ENCODE results near the gene CCDC57.

Gene CCDC57

DNA sequence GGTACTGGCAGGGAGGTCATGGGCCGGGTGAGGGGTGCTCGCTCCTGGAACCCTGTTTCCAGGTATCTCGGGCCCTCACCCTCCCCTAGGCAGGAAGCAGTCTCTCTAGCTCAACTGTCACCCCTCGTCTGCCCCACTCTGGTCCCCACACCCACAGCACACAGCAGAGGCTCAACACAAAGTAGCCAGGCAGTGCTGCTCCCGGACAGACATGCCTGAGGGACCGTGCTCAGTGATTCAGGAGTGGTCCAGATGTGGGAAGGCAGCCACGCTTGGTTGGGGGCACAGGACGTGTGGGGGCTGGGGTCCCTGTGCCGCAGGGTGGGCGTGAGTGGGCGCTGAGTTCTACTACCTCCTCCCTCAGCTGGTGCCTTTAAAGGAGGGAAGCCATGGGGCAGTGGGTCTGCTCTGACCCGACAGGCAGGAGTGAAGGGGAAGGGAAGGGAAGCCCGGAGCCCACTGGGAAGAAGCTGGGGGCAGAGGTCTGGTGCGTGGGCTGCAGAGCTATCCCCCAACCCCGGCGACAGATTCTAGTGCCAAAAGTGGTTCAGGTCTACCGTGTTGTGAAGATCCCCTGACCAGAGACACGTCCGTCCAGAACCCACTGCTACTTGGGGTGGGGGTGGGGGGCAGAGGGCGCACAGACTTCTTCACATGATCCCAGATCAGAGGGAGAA lies 28.0 kb upstream of the CCDC57 start:
- TF ChIP-seq, protein P1, sequence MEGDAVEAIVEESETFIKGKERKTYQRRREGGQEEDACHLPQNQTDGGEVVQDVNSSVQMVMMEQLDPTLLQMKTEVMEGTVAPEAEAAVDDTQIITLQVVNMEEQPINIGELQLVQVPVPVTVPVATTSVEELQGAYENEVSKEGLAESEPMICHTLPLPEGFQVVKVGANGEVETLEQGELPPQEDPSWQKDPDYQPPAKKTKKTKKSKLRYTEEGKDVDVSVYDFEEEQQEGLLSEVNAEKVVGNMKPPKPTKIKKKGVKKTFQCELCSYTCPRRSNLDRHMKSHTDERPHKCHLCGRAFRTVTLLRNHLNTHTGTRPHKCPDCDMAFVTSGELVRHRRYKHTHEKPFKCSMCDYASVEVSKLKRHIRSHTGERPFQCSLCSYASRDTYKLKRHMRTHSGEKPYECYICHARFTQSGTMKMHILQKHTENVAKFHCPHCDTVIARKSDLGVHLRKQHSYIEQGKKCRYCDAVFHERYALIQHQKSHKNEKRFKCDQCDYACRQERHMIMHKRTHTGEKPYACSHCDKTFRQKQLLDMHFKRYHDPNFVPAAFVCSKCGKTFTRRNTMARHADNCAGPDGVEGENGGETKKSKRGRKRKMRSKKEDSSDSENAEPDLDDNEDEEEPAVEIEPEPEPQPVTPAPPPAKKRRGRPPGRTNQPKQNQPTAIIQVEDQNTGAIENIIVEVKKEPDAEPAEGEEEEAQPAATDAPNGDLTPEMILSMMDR (IDR thresholded peaks at IDR 0.05; ENCODE audit: low read depth, low read length): no peak
- DNase-seq (ENCODE audit: extremely low read depth, low read depth): no peak

DNA sequence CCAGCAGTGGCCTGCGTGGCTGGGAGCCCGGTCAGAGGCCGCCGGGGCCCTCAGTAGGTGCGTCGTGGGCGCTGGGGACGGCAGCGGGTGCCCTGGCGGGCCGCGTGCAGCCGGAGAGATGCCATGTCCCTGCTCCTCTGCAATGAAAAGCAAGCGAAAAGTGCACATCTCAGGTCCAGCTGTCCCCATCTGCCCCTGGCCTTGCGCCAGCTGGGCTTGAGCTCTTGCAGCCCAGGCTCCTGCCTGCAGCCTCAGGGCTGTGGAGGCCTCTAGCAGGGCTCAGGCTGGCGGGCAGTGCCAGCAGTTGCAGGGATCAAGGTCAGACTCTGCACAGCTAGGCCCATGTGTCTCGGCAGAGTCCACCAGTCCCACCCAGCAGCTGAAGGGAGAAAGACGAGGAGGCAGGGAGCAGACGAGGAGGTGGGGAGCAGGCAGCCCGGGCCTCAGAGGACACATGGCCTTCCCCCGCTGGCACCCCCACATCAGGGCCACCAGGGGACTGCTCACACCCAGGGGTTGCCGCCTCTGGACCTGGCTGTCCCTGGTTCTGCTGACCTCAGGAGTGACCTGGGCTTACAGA lies 27.4 kb upstream of the CCDC57 start:
- no peak for DNase-seq (ENCODE audit: extremely low read depth, low read depth)
- TF ChIP-seq, protein P1 (IDR thresholded peaks at IDR 0.05; ENCODE audit: low read depth, low read length): no peak

DNA sequence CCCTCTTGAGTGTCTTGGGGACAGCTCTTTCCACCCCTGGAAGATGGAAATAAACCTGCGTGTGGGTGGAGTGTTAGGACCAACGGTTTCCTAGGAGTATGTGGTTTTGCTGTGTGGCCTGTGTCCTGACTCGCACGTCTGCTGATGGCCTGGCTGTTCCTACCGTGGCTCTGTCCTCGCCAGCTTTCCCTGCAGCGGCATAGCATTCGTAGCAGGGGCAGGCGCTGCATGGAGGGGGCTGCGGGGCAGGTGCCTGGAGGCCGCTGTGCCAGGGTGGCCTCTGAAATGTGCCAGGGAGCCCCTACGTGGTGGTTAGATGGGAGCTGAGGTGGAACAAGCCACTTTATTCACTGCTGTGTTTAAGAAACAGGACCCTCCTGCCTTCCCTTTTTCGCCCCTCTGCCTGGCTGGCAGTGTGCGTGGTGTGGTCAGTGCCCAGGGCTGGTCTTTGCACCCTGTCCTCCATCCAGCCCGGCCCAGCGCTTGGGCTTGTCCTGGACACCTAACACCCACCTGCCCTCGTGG lies 26.8 kb upstream of the CCDC57 start:
- TF ChIP-seq, protein P1 (IDR thresholded peaks at IDR 0.05; ENCODE audit: low read depth, low read length): no peak
- DNase-seq (ENCODE audit: extremely low read depth, low read depth): no peak

DNA sequence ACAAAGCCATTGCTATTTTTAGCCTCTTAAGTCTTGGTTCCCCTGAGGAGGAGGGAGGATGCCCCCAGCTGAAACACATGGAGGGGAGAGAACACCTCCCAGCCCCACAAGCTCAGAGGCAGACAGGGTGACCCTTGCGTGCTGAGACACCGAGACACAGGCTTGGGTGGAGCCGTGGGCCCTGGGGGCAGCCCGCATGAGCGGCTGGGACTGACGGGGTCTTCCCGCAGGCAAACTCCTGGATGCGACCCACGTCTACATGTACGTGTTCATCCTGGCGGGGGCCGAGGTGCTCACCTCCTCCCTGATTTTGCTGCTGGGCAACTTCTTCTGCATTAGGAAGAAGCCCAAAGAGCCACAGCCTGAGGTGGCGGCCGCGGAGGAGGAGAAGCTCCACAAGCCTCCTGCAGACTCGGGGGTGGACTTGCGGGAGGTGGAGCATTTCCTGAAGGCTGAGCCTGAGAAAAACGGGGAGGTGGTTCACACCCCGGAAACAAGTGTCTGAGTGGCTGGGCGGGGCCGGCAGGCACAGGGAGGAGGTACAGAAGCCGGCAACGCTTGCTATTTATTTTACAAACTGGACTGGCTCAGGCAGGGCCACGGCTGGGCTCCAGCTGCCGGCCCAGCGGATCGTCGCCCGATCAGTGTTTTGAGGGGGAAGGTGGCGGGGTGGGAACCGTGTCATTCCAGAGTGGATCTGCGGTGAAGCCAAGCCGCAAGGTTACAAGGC lies 26.0 kb upstream of the CCDC57 start:
- no peak for DNase-seq (ENCODE audit: extremely low read depth, low read depth)
- TF ChIP-seq, protein P1 (IDR thresholded peaks at IDR 0.05; ENCODE audit: low read depth, low read length): no peak

DNA sequence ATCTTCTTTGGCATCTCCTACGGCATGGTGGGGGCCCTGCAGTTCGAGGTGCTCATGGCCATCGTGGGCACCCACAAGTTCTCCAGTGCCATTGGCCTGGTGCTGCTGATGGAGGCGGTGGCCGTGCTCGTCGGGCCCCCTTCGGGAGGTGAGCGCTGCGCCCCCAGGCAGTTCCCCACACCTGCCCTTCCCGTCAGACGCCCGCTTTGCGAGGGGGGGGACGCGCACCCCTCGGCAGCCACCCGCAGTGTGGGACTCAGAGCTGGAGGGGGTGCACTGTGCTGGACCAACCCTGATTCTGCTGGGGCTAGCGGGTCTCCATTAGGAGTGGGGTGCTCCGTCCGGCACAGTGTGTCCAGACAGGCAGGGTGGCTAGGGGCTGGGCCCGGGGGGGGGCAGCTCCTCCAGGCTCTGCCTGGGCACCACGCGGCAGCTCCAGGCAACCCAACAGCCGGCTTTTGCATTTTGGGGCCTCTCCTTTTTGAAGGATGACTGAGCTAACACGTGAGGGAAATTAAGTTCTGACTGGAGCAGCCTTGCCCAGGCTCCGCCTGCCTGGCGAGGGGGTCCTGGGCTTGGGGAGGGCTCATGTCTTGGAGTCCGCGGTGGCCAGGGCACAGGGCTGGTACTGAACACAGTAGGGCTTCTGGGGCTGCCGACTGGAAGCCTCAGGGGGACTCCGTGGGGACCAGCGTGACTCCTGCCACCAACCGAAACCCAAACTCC lies 25.3 kb upstream of the CCDC57 start:
- DNase-seq (ENCODE audit: extremely low read depth, low read depth): no peak
- TF ChIP-seq, protein P1 (IDR thresholded peaks at IDR 0.05; ENCODE audit: low read depth, low read length): no peak

- TF ChIP-seq, protein P1 (IDR thresholded peaks at IDR 0.05; ENCODE audit: low read depth, low read length): no peak
- no peak for DNase-seq (ENCODE audit: extremely low read depth, low read depth)
These were observed 24.6 kb upstream of the CCDC57 start for GRCh38 chr17:82237083-82237745.
